HG02884 (cell line): ENCODE measurements around the gene CCDC34.

Source experiments
- ATAC-seq: cut with Tn5 transposase; IDR thresholded peaks from one replicate; pipeline ENCODE4 v1.9.1; 2021; ENCODE audit warnings: mild to moderate bottlenecking, moderate library complexity; ENCODE audit not compliant: unreplicated experiment

Gene CCDC34

DNA sequence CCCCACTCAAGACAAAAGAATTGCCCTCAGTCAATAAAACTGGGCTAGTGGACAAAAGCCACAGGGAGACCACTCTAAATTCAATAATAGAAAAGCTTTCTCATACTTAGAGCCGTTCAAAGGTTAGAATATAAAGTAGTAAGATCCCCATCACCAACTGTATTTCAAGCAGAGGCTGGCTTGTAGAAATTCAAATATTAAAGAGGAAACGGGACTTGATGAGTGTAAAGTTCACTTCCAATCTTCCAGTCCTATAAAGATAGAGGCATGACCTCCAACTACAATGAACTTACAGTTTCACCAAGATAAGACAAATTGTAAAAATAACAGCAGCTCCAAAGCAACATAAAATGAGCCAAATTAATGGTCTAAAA lies 70.4 kb downstream of the CCDC34 start:
- no peak for ATAC-seq

DNA sequence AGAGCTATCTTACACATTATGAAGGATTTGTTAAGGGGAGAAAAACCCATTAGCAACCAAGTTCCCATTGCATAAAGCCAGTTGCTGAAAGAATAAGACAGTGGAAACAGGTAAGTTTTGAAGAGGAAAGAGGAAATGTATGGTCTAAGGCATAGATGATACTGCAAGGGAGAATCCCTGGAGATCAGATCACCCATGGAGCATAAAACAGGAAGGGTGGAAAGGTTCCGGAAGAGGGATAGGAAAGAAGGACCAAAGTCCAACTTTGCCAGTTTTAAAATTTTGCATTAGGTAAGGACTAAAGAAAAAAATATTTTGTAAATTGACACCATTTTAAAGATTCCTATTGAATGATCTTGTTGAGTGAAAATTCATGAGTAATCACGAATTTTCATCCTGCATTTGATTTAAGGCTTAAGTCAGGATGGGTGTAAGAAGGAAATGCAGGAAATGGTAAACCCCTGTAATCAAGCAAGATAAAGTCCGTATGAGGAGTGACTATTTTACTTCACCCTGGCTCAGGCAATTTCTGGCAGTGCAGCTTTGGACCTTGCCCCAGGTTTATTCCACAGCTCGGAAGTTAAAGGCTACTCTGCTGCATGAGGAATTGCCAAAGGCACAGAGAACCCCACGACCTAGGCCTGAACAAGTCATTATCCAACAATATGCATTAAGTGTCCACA lies 70.9 kb downstream of the CCDC34 start:
- no peak for ATAC-seq

DNA sequence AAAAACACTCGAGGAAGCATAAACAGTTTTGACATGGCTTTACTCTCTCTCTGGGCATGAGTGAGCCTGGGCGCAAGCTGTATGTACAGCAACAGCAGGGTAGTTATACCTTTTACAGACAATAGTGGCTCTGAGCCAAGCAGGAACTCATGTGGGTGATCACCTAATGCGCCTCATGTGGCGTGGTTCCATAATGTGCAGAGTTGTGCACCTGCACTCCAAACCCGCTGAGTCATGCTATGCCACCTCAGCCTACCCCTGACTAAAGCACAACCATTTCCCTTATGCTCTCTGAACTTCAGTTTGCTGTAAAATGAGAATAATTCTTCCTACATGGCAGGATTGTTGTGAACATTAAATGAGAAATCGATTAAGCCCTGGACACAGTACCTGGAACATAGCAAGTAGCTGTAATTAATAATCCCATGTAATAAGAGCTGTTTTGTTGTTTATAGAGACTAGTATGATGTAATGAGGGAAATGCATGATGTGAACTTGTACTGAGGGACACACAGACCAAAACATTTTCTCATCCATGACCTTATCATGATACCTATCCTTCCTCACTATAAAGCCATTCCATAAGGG lies 71.6 kb downstream of the CCDC34 start:
- ATAC-seq = no peak

DNA sequence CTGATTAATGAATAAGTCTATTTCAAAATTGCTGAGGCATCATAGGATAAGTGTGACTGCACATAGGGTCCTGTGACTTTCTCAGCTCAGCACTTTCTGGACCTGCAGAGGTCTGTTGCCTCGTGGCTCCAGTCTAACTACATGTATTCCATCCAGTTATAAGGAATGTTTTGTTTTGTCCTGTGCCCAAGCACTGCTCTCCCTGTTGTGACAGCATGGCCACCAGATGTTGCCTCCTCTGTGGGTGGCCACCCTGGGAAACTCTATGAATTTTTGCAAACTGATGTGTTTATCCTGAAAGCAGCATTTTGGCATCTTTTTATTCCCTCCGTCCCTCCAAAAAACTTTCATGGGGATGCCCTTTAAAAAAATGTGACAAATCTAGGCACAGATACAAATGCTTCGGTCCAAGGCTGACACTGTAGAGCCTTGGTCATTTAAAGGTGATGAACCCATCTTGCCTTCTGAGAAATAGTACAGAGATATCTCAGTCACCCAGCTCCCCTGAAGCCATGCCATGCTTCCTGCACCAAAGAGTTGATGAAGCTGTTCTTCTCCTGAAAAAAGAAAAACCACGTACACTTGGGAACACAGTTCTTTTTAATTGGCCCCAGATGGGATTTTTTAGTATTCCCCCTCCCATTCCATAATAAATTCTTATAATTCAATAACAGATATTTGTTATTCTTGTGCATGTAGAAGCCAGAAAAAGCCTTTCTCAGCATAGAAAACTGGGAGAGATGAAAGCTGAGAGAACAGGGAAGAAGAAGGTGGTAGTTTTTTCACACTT lies 72.6 kb downstream of the CCDC34 start:
- no peak for ATAC-seq
